K562 (cell line): ENCODE results near the gene CNTN6. TPM values are rescaled to one million over a fixed set of nuclear protein-coding genes. Genes with fewer than 3 reads are reported as not detected.

Source experiments
- ATAC-seq: fragments of 200-7000 bp; cut with Tn5 transposase; 3 replicates; pipeline ENCODE4 v1.9.1; 2020; ENCODE audit warnings: moderate library complexity
- BruUV-seq: library from RNA; stranded (reverse); fragments of 400-500 nt; replicated peaks from 2 replicates; lab custom pipeline; 2021; lab: Mats Ljungman, UMichigan
- CTCF ChIA-PET: fragments of 300-600 bp; formaldehyde crosslinking; extraction: SDS; loops from one replicate; lab custom pipeline; 2021; ENCODE audit warnings: low intra/inter-chr PET ratio; lab: Yijun Ruan, JAX
- POLR2A ChIA-PET: fragments of 300-600, 350-650 bp; sonication (Branson Sonifier 250); formaldehyde crosslinking; extraction: SDS; loops from one replicate; lab custom pipeline; 2021; ENCODE audit warnings: antibody characterized with exemption, inconsistent platforms; lab: Yijun Ruan, JAX
- DNase-seq, 4 experiments: peaks; one replicate each; pipeline versions ENCODE4 v3.0.0 to v3.0.0-alpha.2; 2011 to 2018; ENCODE audit warnings: low spot score in 3 of 4, mixed read lengths in 3 of 4; ENCODE audit errors: extremely low read depth in 1 of 4
- FAIRE-seq: peaks from 2 replicates; lab custom pipeline; 2011; peaks lifted over from hg19 to GRCh38; lab: Jason Lieb, UNC
- H2AFZ ChIP-seq: 2 replicates; pipeline ENCODE4 v1.6.0; 2011; ENCODE audit warnings: low read depth, low read length, control low read depth, inconsistent platforms
- H3K27ac ChIP-seq: fragments of 200-600 bp; 3 replicates; pipeline ENCODE4 v1.8.0; 2011; ENCODE audit warnings: low read depth, mild to moderate bottlenecking, control low read depth, inconsistent platforms, low read length, moderate library complexity, mixed read lengths; ENCODE audit errors: extremely low read depth
- H3K27me3 ChIP-seq, 2 experiments: fragments of 300-600 bp in 1 of 2; 2 replicates in 1 of 2; 3 replicates in 1 of 2; pipeline versions ENCODE4 v1.6.0 to v1.8.0; 2011; ENCODE audit warnings: inconsistent platforms in 2 of 2, low read length in 2 of 2, mild to moderate bottlenecking in 1 of 2, mixed read lengths in 1 of 2, moderate library complexity in 1 of 2; ENCODE audit not compliant: control insufficient read depth in 2 of 2, insufficient read depth in 2 of 2
- H3K36me3 ChIP-seq: fragments of 300-600 bp; 3 replicates; pipeline ENCODE4 v1.8.0; 2011; ENCODE audit warnings: mild to moderate bottlenecking, low read length, inconsistent platforms; ENCODE audit not compliant: control insufficient read depth, insufficient read depth
- H3K4me1 ChIP-seq, 2 experiments: fragments of 200-600 bp in 1 of 2; replicated peaks in 1 of 2; 2 replicates in 1 of 2; 3 replicates in 1 of 2; pipeline versions ENCODE4 v1.5.1 to v1.8.0; 2011; ENCODE audit warnings: inconsistent platforms in 2 of 2, low read length in 2 of 2, mild to moderate bottlenecking in 1 of 2, mixed read lengths in 1 of 2, moderate library complexity in 1 of 2; ENCODE audit not compliant: control insufficient read depth in 2 of 2, insufficient read depth in 2 of 2
- H3K4me2 ChIP-seq: 2 replicates; pipeline ENCODE4 v1.6.1; 2011; ENCODE audit warnings: low read length, control low read depth, inconsistent platforms, mixed read lengths; ENCODE audit not compliant: insufficient read depth
- H3K4me3 ChIP-seq: fragments of 200-600 bp; sonication (generic), shearing (Covaris generic); 2 replicates; pipeline ENCODE4 v1.5.1; 2016; ENCODE audit warnings: control low read depth, inconsistent platforms
- H3K79me2 ChIP-seq: fragments of 200-600 bp; 3 replicates; pipeline ENCODE4 v1.8.0; 2011; ENCODE audit warnings: low read length, inconsistent platforms; ENCODE audit not compliant: control insufficient read depth, insufficient read depth
- H3K9ac ChIP-seq, 2 experiments: 2 replicates each; pipeline versions ENCODE4 v1.6.0 to v1.6.1; 2011; ENCODE audit warnings: low read depth in 2 of 2, low read length in 2 of 2, control low read depth in 1 of 2, inconsistent platforms in 1 of 2, mild to moderate bottlenecking in 1 of 2, mixed read lengths in 1 of 2; ENCODE audit not compliant: insufficient read depth in 1 of 2
- H3K9me1 ChIP-seq: one replicate; pipeline ENCODE4 v1.6.0; 2011; ENCODE audit warnings: inconsistent platforms, mild to moderate bottlenecking, low read length, moderate library complexity; ENCODE audit not compliant: control insufficient read depth, insufficient read depth
- H3K9me3 ChIP-seq: replicated peaks from 2 replicates; pipeline ENCODE4 v1.5.1; 2011; ENCODE audit warnings: low read depth, low read length, inconsistent platforms; ENCODE audit not compliant: control insufficient read depth, insufficient read depth
- H4K20me1 ChIP-seq: replicated peaks from 2 replicates; pipeline ENCODE4 v1.6.1; 2011; ENCODE audit warnings: low read length, inconsistent platforms, mixed read lengths; ENCODE audit not compliant: control insufficient read depth, insufficient read depth
- COPS2 ChIP-seq: fragments of 450-650 bp; conservative IDR thresholded peaks from 2 replicates; pipeline ENCODE4 v1.6.1; 2016; ENCODE audit warnings: mild to moderate bottlenecking, moderate library complexity
- FOSL1 ChIP-seq: fragments of 200-800 bp; sonication (Bioruptor generic); conservative IDR thresholded peaks from 2 replicates; pipeline ENCODE4 v1.6.1; 2016; ENCODE audit warnings: missing genetic modification characterization, missing compliant biosample characterization
- KHSRP ChIP-seq: fragments of 450-650 bp; IDR thresholded peaks from 2 replicates; pipeline ENCODE4 v1.6.1; 2017
- MCM2 ChIP-seq: fragments of 450-650 bp; IDR thresholded peaks from 2 replicates; pipeline ENCODE4 v1.6.1; 2017; ENCODE audit warnings: low read depth, mild to moderate bottlenecking
- MIER1 ChIP-seq: fragments of 450-650 bp; IDR thresholded peaks from 2 replicates; pipeline ENCODE4 v1.6.1; 2016; ENCODE audit warnings: antibody characterized with exemption, mild to moderate bottlenecking, low read depth
- RAD51 ChIP-seq: fragments of 450-650 bp; IDR thresholded peaks from 2 replicates; pipeline ENCODE4 v1.7.1; 2016; ENCODE audit warnings: low read depth, mild to moderate bottlenecking, borderline replicate concordance
- SMC3 ChIP-seq: conservative IDR thresholded peaks from 2 replicates; pipeline ENCODE4 v1.6.1; 2011; ENCODE audit warnings: low read depth, low read length, improper control_type of control experiment; ENCODE audit not compliant: insufficient read depth
- XRCC3 ChIP-seq: fragments of 450-650 bp; IDR thresholded peaks from 2 replicates; pipeline ENCODE4 v1.6.1; 2017; ENCODE audit warnings: mild to moderate bottlenecking, moderate library complexity
- ZNF212 ChIP-seq: fragments of 450-650 bp; formaldehyde crosslinking; IDR thresholded peaks from 2 replicates; pipeline ENCODE4 v1.4.0; 2020; ENCODE audit warnings: mild to moderate bottlenecking
- WGBS: fragments of 100-300 bp; shearing (Covaris generic); methylation state at CpG from one replicate; pipeline ENCODE4 v1.1.6; 2016; ENCODE audit warnings: low coverage, mixed read lengths; ENCODE audit not compliant: insufficient coverage; ENCODE audit errors: missing lambda C conversion rate; 5-methylcytosine and 5-hydroxymethylcytosine counted together
- in situ Hi-C: fragments of 300-500 bp; cut with MboI; formaldehyde crosslinking; loops from 4 replicates; pipeline ENCODE4 v1.15.0; 2018; ENCODE audit warnings: inconsistent platforms, mixed read lengths
- intact Hi-C: fragments of 100-400 bp; cut with micrococcal nuclease; formaldehyde crosslinking; loops from 2 replicates; pipeline ENCODE4 v1.14.2; 2022
- polyA plus RNA-seq, 8 experiments: library from polyadenylated mRNA; depleted of rRNA in 4 of 8; stranded (reverse) in 5 of 8; unstranded in 3 of 8; fragments of >200 nt; fragmentation: Nextera tagmentation in 2 of 8; fragmentation: Illumina TruSeq in 1 of 8; extraction: Ambion mirVana in 2 of 8; extraction: Trizol in 1 of 8; gene quantifications; 2 replicates each; pipeline versions ENCODE4 v1.2.1 to v1.2.3, GENCODE V29; 2011 to 2014; ENCODE audit warnings: inconsistent platforms in 1 of 8, missing spikeins in 1 of 8
- total RNA-seq, 7 experiments: library from RNA; depleted of rRNA in 6 of 7; stranded (reverse); fragments of >200 nt in 6 of 7; fragmentation: Illumina TruSeq in 2 of 7; extraction: Trizol in 2 of 7; gene quantifications; 2 replicates each; pipeline versions ENCODE4 v1.2.1 to v1.2.3, GENCODE V29; 2011 to 2021; ENCODE audit warnings: low replicate concordance in 1 of 7
- TF ChIP-seq, protein P1 (sequence below): fragments of 450-650 bp; IDR thresholded peaks from one replicate; pipeline ENCODE4 v1.6.1; 2018; ENCODE audit warnings: mild to moderate bottlenecking, moderate library complexity; ENCODE audit not compliant: partially characterized antibody
- TF ChIP-seq, protein P2 (sequence below): sonication (generic); formaldehyde crosslinking; IDR thresholded peaks from 2 replicates; pipeline ENCODE4 v1.8.0; 2023; ENCODE audit warnings: missing genetic modification reagents, mild to moderate bottlenecking, borderline replicate concordance
- TF ChIP-seq, protein P3 (sequence below): fragments of 250-450 bp; sonication (Bioruptor Pico); IDR thresholded peaks from 2 replicates; pipeline ENCODE4 v1.5.0; 2020; ENCODE audit warnings: mild to moderate bottlenecking, borderline replicate concordance

The CNTN6 gene
- total and polyA plus RNA-seq, 9 of the 15 experiments (the other 6 are each of a cell fraction or from before 2014, with no cell fraction given): not detected

DNA sequence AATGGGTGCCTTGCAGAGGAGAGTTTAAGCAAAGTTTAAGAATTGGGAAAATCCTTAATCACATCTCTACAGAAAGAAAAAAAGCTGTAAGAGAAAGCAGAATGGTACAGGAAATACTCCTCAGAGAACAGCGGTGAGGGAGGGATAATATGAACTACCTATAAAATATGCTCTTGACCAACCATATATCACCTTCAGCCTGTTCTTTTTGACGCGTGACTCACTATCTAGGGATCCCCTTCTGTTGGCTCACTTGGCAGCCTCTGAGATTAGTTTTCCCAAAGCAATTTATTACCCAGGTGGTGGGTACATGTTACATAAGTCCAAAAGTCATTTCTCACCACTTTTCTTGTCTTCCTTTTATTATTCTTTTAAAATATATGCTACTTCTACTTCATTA, 97.7 kb downstream of the CNTN6 start:
- 0% methylated on average over 3 of the region's 3 CpGs for WGBS
- Histone ChIP-seq H3K4me2 (no peak overlapping the region), H3K27ac (no peak overlapping the region), H4K20me1 (no peaks in the 10 kb centered on the region), H3K9ac (no peak overlapping the region), H3K4me3 (no peak overlapping the region), H3K27me3 (no peaks in the 10 kb centered on the region), H2AFZ (no peak overlapping the region), H3K9me1 (no peaks in the 10 kb centered on the region), H3K4me1 (no peaks in the 10 kb centered on the region), H3K9me3 (no peaks in the 10 kb centered on the region; the same call in 1 of the 2 replicates), H3K36me3 (no peaks in the 10 kb centered on the region), H3K79me2 (no peaks in the 10 kb centered on the region)
- FAIRE-seq (no peak), DNase-seq (no peak), ATAC-seq (no peak)
- no TSS peak for BruUV-seq
- in situ Hi-C loops (no loop called here), intact Hi-C loops (no loop called here)
- CTCF ChIA-PET: no interaction called here
- POLR2A ChIA-PET: no interaction called here
- TF ChIP-seq ZNF212 (CRISPR knock-in tag) (no peak), XRCC3 (no peak), KHSRP (no peak), FOSL1 (no peak), COPS2 (no peak), MIER1 (no peak), MCM2 (no peak), SMC3 (no peak), RAD51 (no peak)
- TF ChIP-seq, protein P1, sequence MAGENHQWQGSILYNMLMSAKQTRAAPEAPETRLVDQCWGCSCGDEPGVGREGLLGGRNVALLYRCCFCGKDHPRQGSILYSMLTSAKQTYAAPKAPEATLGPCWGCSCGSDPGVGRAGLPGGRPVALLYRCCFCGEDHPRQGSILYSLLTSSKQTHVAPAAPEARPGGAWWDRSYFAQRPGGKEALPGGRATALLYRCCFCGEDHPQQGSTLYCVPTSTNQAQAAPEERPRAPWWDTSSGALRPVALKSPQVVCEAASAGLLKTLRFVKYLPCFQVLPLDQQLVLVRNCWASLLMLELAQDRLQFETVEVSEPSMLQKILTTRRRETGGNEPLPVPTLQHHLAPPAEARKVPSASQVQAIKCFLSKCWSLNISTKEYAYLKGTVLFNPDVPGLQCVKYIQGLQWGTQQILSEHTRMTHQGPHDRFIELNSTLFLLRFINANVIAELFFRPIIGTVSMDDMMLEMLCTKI: no peak
- TF ChIP-seq, protein P2, sequence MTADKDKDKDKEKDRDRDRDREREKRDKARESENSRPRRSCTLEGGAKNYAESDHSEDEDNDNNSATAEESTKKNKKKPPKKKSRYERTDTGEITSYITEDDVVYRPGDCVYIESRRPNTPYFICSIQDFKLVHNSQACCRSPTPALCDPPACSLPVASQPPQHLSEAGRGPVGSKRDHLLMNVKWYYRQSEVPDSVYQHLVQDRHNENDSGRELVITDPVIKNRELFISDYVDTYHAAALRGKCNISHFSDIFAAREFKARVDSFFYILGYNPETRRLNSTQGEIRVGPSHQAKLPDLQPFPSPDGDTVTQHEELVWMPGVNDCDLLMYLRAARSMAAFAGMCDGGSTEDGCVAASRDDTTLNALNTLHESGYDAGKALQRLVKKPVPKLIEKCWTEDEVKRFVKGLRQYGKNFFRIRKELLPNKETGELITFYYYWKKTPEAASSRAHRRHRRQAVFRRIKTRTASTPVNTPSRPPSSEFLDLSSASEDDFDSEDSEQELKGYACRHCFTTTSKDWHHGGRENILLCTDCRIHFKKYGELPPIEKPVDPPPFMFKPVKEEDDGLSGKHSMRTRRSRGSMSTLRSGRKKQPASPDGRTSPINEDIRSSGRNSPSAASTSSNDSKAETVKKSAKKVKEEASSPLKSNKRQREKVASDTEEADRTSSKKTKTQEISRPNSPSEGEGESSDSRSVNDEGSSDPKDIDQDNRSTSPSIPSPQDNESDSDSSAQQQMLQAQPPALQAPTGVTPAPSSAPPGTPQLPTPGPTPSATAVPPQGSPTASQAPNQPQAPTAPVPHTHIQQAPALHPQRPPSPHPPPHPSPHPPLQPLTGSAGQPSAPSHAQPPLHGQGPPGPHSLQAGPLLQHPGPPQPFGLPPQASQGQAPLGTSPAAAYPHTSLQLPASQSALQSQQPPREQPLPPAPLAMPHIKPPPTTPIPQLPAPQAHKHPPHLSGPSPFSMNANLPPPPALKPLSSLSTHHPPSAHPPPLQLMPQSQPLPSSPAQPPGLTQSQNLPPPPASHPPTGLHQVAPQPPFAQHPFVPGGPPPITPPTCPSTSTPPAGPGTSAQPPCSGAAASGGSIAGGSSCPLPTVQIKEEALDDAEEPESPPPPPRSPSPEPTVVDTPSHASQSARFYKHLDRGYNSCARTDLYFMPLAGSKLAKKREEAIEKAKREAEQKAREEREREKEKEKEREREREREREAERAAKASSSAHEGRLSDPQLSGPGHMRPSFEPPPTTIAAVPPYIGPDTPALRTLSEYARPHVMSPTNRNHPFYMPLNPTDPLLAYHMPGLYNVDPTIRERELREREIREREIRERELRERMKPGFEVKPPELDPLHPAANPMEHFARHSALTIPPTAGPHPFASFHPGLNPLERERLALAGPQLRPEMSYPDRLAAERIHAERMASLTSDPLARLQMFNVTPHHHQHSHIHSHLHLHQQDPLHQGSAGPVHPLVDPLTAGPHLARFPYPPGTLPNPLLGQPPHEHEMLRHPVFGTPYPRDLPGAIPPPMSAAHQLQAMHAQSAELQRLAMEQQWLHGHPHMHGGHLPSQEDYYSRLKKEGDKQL (CRISPR knock-in tag): no peak
- TF ChIP-seq, protein P3, sequence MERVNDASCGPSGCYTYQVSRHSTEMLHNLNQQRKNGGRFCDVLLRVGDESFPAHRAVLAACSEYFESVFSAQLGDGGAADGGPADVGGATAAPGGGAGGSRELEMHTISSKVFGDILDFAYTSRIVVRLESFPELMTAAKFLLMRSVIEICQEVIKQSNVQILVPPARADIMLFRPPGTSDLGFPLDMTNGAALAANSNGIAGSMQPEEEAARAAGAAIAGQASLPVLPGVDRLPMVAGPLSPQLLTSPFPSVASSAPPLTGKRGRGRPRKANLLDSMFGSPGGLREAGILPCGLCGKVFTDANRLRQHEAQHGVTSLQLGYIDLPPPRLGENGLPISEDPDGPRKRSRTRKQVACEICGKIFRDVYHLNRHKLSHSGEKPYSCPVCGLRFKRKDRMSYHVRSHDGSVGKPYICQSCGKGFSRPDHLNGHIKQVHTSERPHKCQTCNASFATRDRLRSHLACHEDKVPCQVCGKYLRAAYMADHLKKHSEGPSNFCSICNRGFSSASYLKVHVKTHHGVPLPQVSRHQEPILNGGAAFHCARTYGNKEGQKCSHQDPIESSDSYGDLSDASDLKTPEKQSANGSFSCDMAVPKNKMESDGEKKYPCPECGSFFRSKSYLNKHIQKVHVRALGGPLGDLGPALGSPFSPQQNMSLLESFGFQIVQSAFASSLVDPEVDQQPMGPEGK: no peak
